Measurements from ENCODE around the gene RFX8.

Gene RFX8

GRCh38 chr2:101478181-101479001 is 3.5 kb upstream of the RFX8 start:
- Histone ChIP-seq H2AFZ (ENCODE audit: low read length) (no peak overlapping the region), H3K9me3 (replicated peaks; ENCODE audit: insufficient read depth, low read length) (no peaks in the 10 kb centered on the region), H3K36me3 (replicated peaks; ENCODE audit: insufficient read depth, low read length) (no peaks in the 10 kb centered on the region), H3K9ac (ENCODE audit: low read length) (no peak overlapping the region), H3K27ac (ENCODE audit: low read length) (no peak overlapping the region), H3K79me2 (ENCODE audit: low read length) (no peaks in the 10 kb centered on the region), H3K27me3 (replicated peaks; ENCODE audit: insufficient read depth, low read length) (no peaks in the 10 kb centered on the region), H4K20me1 (ENCODE audit: insufficient read depth, low read length) (no peaks in the 10 kb centered on the region), H3K9me2 (replicated peaks; ENCODE audit: insufficient read depth, low read length) (no peaks in the 10 kb centered on the region), H3K4me1 (ENCODE audit: low read length) (no peaks in the 10 kb centered on the region), H3K4me3 (ENCODE audit: low read length) (no peak overlapping the region), H3F3A (ENCODE audit: insufficient read depth, low read length) (no peaks in the 10 kb centered on the region), H3K4me2 (ENCODE audit: low read depth, low read length) (no peak overlapping the region)
- no peak for DNase-seq
- TF ChIP-seq CTCF (IDR thresholded peaks at IDR 0.05; ENCODE audit: low read length) (no peak), EZH2 (optimal IDR thresholded peaks at IDR 0.05; ENCODE audit: low read depth, low read length) (no peak), EZH2phosphoT487 (IDR thresholded peaks at IDR 0.05; ENCODE audit: low read length) (no peak)

GRCh38 chr2:101477556-101477955 is 2.6 kb upstream of the RFX8 start:
- Histone ChIP-seq H3K27ac (ENCODE audit: low read length) (no peak overlapping the region), H3K9me2 (replicated peaks; ENCODE audit: insufficient read depth, low read length) (no peaks in the 10 kb centered on the region), H3K4me1 (ENCODE audit: low read length) (no peaks in the 10 kb centered on the region), H3K36me3 (replicated peaks; ENCODE audit: insufficient read depth, low read length) (no peaks in the 10 kb centered on the region), H3K9me3 (replicated peaks; ENCODE audit: insufficient read depth, low read length) (no peaks in the 10 kb centered on the region), H2AFZ (ENCODE audit: low read length) (no peak overlapping the region), H3K4me3 (ENCODE audit: low read length) (no peak overlapping the region), H4K20me1 (ENCODE audit: insufficient read depth, low read length) (no peaks in the 10 kb centered on the region), H3K9ac (ENCODE audit: low read length) (no peak overlapping the region), H3K4me2 (ENCODE audit: low read depth, low read length) (no peak overlapping the region), H3K79me2 (ENCODE audit: low read length) (no peaks in the 10 kb centered on the region), H3F3A (ENCODE audit: insufficient read depth, low read length) (no peaks in the 10 kb centered on the region), H3K27me3 (replicated peaks; ENCODE audit: insufficient read depth, low read length) (no peaks in the 10 kb centered on the region)
- no peak for TF ChIP-seq EZH2phosphoT487 (IDR thresholded peaks at IDR 0.05; ENCODE audit: low read length)
- no peak for TF ChIP-seq EZH2 (optimal IDR thresholded peaks at IDR 0.05; ENCODE audit: low read depth, low read length)
- TF ChIP-seq CTCF (IDR thresholded peaks at IDR 0.05; ENCODE audit: low read length), result no peak
- DNase-seq, result no peak

GRCh38 chr2:101476605-101477208 is 1.8 kb upstream of the RFX8 start:
- Histone ChIP-seq H3K79me2 (ENCODE audit: low read length) (no peaks in the 10 kb centered on the region), H3K36me3 (replicated peaks; ENCODE audit: insufficient read depth, low read length) (no peaks in the 10 kb centered on the region), H3K9me3 (replicated peaks; ENCODE audit: insufficient read depth, low read length) (no peaks in the 10 kb centered on the region), H3F3A (ENCODE audit: insufficient read depth, low read length) (no peaks in the 10 kb centered on the region), H3K4me1 (ENCODE audit: low read length) (no peaks in the 10 kb centered on the region), H4K20me1 (ENCODE audit: insufficient read depth, low read length) (no peaks in the 10 kb centered on the region), H3K9me2 (replicated peaks; ENCODE audit: insufficient read depth, low read length) (no peaks in the 10 kb centered on the region), H3K27ac (ENCODE audit: low read length) (no peak overlapping the region), H3K27me3 (replicated peaks; ENCODE audit: insufficient read depth, low read length) (no peaks in the 10 kb centered on the region), H3K4me2 (ENCODE audit: low read depth, low read length) (no peak overlapping the region), H3K9ac (ENCODE audit: low read length) (no peak overlapping the region), H3K4me3 (ENCODE audit: low read length) (no peak overlapping the region), H2AFZ (ENCODE audit: low read length) (no peak overlapping the region)
- DNase-seq, result no peak
- TF ChIP-seq CTCF (IDR thresholded peaks at IDR 0.05; ENCODE audit: low read length) (no peak), EZH2phosphoT487 (IDR thresholded peaks at IDR 0.05; ENCODE audit: low read length) (no peak), EZH2 (optimal IDR thresholded peaks at IDR 0.05; ENCODE audit: low read depth, low read length) (no peak)

Measured in MM.1S (cell line).